Nucleus accumbens (tissue), 56 donors: ENCODE results near the gene SYK.
"Not testable (repeated sequence)": the region's sequence is repeated elsewhere in the genome, so short reads cannot be mapped to it uniquely, and the experiment has no call there.

Experiments
- DNase-seq, 56 donors: peaks; one replicate each; lab custom pipeline; 2025; lab: John Stamatoyannopoulos, UW

SYK gene

DNA sequence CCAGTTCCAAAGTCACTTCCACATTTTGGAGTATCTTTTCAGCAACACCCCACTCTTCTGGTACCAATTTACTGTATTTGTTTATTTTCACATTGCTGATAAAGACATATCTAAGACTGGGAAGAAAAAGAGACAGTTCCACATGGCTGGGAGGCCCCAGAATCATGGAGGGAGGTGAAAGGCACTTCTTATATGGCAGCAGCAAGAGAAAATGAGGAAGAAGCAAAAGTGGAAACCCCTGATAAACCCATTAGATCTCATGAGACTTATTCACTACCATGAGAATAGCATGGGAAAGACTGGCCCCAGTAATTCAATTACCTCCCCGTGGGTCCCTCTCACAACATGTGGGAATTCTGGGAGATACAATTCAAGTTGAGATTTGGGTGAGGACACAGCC is 19.6 kb downstream of the SYK start:
- DNase-seq: not testable (repeated sequence)

GRCh38 chr9:90821697-90822096 is 20.1 kb downstream of the SYK start:
- DNase-seq: no peak

DNA sequence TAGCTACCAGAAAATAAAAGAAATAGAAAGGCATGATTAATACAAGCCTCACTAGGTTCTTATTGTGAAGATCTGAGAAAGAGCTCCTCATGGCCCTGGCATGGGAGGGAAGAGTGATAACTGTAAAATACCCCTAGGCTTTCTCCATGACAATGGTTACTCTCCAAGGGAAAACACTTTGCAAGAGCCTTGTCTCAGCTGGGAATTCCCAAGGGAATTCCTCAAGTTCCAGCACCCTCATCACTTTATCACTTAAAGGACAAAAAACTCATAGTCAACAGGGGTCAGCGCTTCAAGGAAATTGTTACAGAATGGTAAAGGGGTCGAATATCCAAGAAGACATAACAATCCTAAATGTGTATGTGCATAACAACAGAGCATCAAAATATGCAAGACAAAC is 21.2 kb downstream of the SYK start:
- DNase-seq: no peak

GRCh38 chr9:90825586-90825985 is 24.0 kb downstream of the SYK start:
- DNase-seq: no peak

DNA sequence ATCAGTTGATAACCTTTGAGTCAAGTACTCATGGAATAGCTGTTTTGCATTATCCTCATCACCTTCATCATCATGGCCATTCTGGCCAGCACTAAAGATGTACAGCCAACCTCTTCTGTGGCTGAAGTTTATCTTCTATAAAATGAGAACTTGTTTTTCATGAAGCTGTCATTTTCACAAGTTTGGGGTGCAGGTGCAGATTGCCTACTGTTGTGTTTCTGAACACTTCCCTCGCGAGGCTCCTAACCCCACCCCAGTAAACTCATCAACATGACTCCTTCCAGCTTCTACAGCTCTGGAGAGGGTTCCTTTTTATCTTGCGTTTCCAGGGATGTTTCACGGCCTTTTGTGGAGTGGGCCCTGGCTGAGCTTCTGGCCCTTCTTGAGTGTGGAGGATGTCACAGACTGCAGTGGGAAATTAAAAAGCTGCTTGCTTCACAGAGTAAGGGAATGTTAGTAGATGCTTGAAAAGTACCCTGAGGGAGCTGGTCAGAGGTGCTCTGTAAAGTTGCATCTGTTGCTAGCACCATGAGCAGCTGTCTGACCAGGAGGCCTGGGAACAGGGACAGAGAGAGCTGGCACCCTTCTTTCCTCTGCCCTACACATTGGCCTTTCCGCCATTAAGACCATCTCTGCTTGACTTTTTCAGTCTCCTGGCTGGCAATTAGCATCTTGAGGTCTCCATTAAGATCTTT is 24.9 kb downstream of the SYK start:
- DNase-seq: no peak

GRCh38 chr9:90827181-90827871 is 25.7 kb downstream of the SYK start:
- DNase-seq: no peak

DNA sequence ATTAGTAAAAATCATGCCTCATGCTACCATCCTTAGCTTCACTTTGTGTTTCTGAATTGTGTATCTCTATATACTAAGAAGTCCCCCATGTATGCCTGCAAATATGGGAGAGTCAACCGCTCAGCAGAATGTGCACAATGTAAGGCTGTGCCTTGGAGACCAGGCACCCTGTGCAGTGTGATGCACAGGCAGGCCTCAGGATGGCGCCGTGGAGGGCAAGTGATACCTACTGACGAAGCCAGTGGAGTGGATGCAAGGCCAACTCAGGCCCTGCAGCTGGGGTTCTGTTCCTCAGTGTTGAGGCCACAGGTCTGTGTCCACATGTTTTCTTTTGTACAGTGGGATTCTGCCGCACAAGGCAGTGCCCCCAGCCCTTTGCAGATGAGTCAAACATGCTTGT is 28.4 kb downstream of the SYK start:
- DNase-seq: no peak

- DNase-seq: no peak
Observed at GRCh38 chr9:90830977-90831376, 29.4 kb downstream of the SYK start.

GRCh38 chr9:90832261-90832660 is 30.6 kb downstream of the SYK start:
- DNase-seq: no peak

DNA sequence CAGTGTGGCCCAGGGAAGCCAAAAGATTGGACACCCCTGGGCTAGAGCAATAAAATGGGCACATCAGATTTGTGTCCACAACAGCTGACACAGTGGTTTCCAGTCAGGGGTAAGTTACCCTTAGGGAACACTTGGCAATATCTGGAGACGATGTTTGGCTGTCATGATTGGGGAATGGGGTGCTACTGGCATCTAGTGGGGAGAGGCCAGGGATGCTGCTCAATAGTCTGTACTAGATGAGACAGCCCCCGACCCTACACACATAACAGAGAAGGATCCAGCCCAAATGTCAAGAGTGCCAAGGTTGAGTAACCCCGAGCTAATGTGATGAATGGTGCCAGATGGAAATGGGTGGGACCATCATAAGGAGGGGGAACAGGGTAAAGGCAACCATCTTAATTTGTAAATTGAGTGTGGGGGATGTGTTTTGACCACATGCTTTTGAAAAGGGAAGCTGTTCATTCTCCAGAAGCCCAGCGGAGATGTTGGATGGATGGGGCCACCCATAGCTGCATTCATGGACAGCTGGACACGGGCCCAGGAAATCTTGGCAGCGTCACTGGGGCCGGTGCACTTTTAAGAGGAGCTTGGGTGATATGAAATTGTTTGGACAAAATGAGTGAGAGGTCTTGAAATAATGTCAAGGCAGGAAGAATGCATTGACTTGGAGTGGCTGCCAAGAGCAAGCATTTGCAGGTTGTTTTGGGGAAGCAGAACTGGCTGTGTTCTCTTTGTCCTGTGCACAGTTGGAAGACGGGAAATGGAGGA is 33.4 kb downstream of the SYK start:
- DNase-seq: no peak

DNA sequence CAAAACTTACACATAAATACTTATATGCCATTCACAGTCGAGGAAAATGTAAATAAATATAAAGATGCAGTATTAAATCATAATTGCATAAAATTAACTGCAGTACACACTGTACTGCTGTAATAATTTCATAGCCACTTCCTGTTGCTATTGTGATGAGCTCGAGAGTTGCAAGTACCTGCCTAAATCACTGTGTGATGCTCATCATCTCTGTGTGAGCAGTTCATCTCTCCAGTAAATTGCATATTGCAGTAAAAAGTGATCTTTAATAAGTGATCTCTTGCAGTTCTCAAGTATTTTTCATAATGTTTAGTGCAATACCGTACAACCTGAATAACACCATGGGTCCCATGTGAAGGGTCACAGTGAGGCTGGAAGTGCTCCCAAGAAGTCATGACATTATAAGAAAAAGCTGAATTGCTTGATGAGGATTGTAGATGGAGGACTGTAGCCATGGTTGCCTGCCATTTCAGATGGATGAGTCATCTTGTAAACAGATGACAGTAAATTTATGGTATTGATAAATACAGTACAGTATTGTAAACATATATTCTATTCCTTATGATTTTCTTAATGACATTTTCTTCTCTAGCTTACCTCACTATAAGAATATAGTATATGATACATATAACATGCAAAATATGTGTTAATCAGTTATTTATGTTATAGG is 34.9 kb downstream of the SYK start:
- DNase-seq: no peak

- DNase-seq: no peak
Observed at GRCh38 chr9:90838098-90838497, 36.5 kb downstream of the SYK start.

GRCh38 chr9:90838581-90839154 is 37.0 kb downstream of the SYK start:
- no peak for DNase-seq

- DNase-seq: no peak
Observed at GRCh38 chr9:90839183-90839728, 37.6 kb downstream of the SYK start.

GRCh38 chr9:90840696-90841095 is 39.1 kb downstream of the SYK start:
- DNase-seq: no peak

GRCh38 chr9:90841213-90841612 is 39.6 kb downstream of the SYK start:
- DNase-seq: no peak

DNA sequence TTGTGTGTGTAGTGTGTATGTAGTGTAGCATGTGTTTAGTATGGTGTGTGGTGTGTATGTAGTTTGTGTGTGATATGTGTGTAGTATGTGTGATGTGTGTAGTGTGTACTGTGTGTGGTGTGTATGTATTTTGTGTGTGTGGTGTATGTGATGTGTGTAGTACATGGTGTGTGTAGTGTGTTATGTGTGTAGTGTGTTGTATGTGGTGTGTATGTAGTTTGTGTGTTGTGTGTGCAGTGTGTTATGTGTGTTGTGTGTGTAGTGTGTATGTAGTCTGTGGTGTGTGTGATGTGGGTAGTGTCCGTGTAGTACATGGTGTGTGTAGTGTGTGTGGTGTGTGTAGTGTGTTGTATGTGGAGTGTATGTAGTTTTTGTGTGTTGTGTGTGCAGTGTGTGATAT is 40.0 kb downstream of the SYK start:
- no peak for DNase-seq

DNA sequence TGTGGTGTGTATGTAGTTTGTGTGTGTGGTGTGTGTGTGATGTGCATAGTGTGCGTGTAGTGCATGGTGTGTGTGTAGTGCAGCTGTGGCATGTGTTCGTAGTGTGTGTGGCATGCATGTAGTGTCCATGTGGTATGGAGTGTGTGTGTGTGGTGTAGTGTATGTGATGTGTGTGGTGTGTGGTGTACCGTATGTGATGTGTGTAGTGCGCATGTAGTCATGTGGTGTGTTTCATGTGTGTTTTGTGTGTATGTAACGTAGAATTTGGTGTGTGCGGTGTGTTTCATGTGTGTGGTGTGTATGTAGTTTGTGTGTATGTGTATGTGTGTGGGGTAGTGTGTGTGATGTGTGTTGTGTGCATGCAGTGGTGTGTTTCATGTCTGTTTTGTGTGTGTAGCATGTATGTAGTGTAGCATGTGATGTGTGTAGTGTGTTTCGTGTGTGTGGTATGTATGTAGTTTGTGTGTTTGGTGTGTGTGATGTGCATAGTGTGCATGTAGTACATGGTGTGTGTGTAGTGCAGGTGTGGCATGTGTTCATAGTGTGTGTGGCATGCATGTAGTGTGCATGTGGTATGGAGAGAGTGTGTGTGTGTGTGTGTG is 40.7 kb downstream of the SYK start:
- no peak for DNase-seq

GRCh38 chr9:90842996-90843395 is 41.4 kb downstream of the SYK start:
- DNase-seq: peak in 1 of 56 donors; percentile 14

GRCh38 chr9:90843525-90843924 is 41.9 kb downstream of the SYK start:
- no peak for DNase-seq
